Lower lobe of right lung (tissue), 2 donors: Measurements from ENCODE around the gene TBP. TPM values are rescaled to one million over a fixed set of nuclear protein-coding genes. Genes with fewer than 3 reads are reported as not detected.

Experiments used
- ATAC-seq, 2 donors: fragments of 200-7000 bp; cut with Tn5 transposase; one replicate each; pipeline ENCODE4 v1.9.1; 2020 to 2022; ENCODE audit warnings: mild to moderate bottlenecking in 2 of 2, moderate library complexity in 2 of 2
- DNase-seq: peaks from one replicate; pipeline ENCODE4 v3.0.0-alpha.2; 2020
- H3K27ac ChIP-seq: fragments of 200-600 bp; one replicate; pipeline ENCODE4 v1.8.0; 2022
- H3K27me3 ChIP-seq: fragments of 200-600 bp; one replicate; pipeline ENCODE4 v1.8.0; 2022; ENCODE audit warnings: low read depth
- H3K36me3 ChIP-seq: fragments of 200-600 bp; one replicate; pipeline ENCODE4 v1.8.0; 2022; ENCODE audit warnings: mild to moderate bottlenecking
- H3K4me1 ChIP-seq: fragments of 200-600 bp; one replicate; pipeline ENCODE4 v1.8.0; 2022
- H3K4me3 ChIP-seq: fragments of 200-600 bp; one replicate; pipeline ENCODE4 v1.8.0; 2022; ENCODE audit warnings: mild to moderate bottlenecking
- H3K9me3 ChIP-seq: fragments of 200-600 bp; one replicate; pipeline ENCODE4 v1.8.0; 2022
- CTCF ChIP-seq: fragments of 200-600 bp; IDR thresholded peaks from one replicate; pipeline ENCODE4 v1.8.0; 2022; ENCODE audit warnings: antibody characterized with exemption, mild to moderate bottlenecking
- intact Hi-C: fragments of 100-400 bp; cut with DNase I; formaldehyde crosslinking; loops from one replicate; pipeline ENCODE4 v1.11.0; 2022
- total RNA-seq: library from RNA; stranded (reverse); fragmentation: NEBNext Ultra II Directional; extraction: Animal tissue kit (Norgen Biotek cat#: 25700); gene quantifications from one replicate; pipeline ENCODE4 v1.2.1, GENCODE V29; 2021
- donor health status: DM: no; HTN: yes; CAD: no; lungs with severe emphysema.

Gene TBP
- total RNA-seq, 1 donor from 2014 or later, result 12.7 TPM

- Histone ChIP-seq H3K36me3 (peaks cover 99% of the 10 kb centered on the region), H3K27ac (no peak overlapping the region), H3K9me3 (no peaks in the 10 kb centered on the region), H3K27me3 (no peaks in the 10 kb centered on the region), H3K4me1 (no peaks in the 10 kb centered on the region), H3K4me3 (no peak overlapping the region)
- TF ChIP-seq CTCF, result no peak
- ATAC-seq (no peak), DNase-seq (no peak)
- intact Hi-C loops, result no loop called here
Measured at GRCh38 chr6:170575250-170575649, 21.1 kb downstream of the TBP start.

DNA sequence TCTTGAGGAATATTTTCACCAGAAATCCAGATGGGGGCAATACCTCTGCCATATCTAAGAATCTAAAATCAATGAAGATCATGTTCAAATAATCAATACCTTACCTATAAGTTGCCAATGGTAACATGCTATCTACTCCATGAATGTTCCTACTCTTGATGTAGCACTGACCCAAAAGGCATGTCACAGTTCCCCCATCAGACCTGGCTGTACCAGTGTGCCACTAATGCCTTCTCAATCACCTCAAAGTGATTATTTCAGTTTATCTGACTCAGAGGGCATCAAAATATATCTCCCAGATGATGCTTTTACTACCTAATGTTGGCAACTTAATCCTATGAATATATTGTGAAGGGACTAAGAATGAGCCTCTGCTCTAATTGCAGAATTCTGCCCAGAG is 24.7 kb downstream of the TBP start:
- no peaks in the 10 kb centered on the region for H3K9me3 ChIP-seq
- no peak overlapping the region for H3K4me3 ChIP-seq
- no peaks in the 10 kb centered on the region for H3K27me3 ChIP-seq
- TF ChIP-seq CTCF, result no peak
- H3K27ac ChIP-seq, result no peak overlapping the region
- DNase-seq (no peak), ATAC-seq (no peak)
- peaks cover 10% of the 10 kb centered on the region for H3K4me1 ChIP-seq
- peaks cover 91% of the 10 kb centered on the region for H3K36me3 ChIP-seq
- intact Hi-C loops, result no loop called here

DNA sequence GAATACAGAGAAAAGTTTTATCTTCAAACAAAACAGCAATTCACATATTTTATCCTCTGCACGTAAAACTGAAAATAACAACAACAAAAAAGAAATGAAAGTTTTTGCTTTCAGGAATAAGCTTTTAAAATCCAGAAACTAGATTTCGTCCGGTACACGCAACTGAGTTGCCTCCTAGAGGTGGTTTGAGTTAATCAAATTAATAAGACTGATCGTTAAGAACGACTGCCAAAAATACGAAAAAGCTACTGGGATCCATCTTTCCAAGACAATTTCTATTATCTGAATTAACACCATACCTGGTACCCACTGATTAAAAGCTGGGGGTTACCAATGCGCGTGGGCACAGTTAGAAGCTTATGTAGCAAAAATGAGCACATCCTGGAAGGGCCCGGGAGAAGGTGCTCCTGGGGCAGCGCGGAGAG is 29.6 kb downstream of the TBP start:
- intact Hi-C loops, result no loop called here
- ATAC-seq (no peak), DNase-seq (no peak)
- no peaks in the 10 kb centered on the region for H3K9me3 ChIP-seq
- peaks cover 19% of the 10 kb centered on the region for H3K4me1 ChIP-seq
- no peak for TF ChIP-seq CTCF
- peak overlapping the region; percentile 94 for H3K27ac ChIP-seq
- H3K4me3 ChIP-seq, result peak overlapping the region; percentile 99
- H3K27me3 ChIP-seq, result no peaks in the 10 kb centered on the region
- H3K36me3 ChIP-seq, result peaks cover 44% of the 10 kb centered on the region

GRCh38 chr6:170584181-170584953 is 30.2 kb downstream of the TBP start, which contains the start of gene PDCD2:
Gene PDCD2, minus strand, starts transcription at chr6:170584637. Its CDS starts 56 bp downstream, at chr6:170584581.
- Histone ChIP-seq H3K27ac (peak within 1 kb of the TSS; percentile 94), H3K4me1 (peaks cover 19% of the 10 kb centered on the region), H3K9me3 (no peaks in the 10 kb centered on the region), H3K36me3 (peaks cover 38% of the 10 kb centered on the region), H3K4me3 (peak within 1 kb of the TSS; percentile 99), H3K27me3 (no peaks in the 10 kb centered on the region)
- peak; percentile 97 for DNase-seq
- peak; percentile 99 for ATAC-seq
- no peak for TF ChIP-seq CTCF
- intact Hi-C loops, result no loop called here

DNA sequence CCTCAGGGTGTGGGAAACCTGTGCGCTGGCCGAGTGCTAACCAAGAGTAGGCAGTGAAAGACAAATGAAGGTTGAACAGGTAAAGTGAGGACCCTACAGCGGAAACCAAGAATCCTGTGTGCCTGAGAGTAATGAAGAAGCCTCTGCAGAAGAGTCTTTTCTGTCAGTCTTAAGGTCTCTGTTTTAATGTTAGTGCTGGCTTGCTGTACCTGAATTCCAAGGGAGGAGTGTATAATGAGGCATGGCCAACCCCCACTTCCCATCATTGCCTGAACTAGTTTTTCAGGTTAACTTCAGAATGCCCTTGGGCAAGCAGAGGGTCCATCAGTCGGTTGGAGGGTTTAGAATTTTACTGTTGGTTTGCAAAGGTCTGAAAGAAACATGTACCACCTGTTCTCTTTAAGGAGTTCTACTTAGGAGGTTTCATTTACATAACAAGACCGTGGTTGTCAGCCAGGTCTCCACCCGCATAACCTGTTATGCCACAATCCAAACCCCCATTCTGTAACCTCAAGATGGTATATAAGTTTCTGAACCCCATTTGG is 30.9 kb downstream of the TBP start:
- Histone ChIP-seq H3K9me3 (no peaks in the 10 kb centered on the region), H3K27me3 (no peaks in the 10 kb centered on the region), H3K27ac (peak overlapping the region; percentile 94), H3K36me3 (peaks cover 31% of the 10 kb centered on the region), H3K4me1 (peaks cover 19% of the 10 kb centered on the region), H3K4me3 (peak overlapping the region; percentile 99)
- DNase-seq (no peak), ATAC-seq (peak; percentile 41 to 54)
- intact Hi-C loops, result no loop called here
- no peak for TF ChIP-seq CTCF
